HG02938 (cell line): ENCODE results near the gene C11orf16.
A peak's percentile ranks its signal among the peaks of the same experiment; 100 is the strongest.
"Not testable (repeated sequence)": the region's sequence is repeated elsewhere in the genome, so short reads cannot be mapped to it uniquely, and the experiment has no call there.

ENCODE experiments used
- ATAC-seq: cut with Tn5 transposase; IDR thresholded peaks from one replicate; pipeline ENCODE4 v1.9.1; 2021; ENCODE audit warnings: mild to moderate bottlenecking, moderate library complexity; ENCODE audit not compliant: unreplicated experiment

C11orf16 gene

GRCh38 chr11:8937659-8938058 lies 4.9 kb upstream of the C11orf16 start:
- no peak for ATAC-seq

GRCh38 chr11:8937159-8937558 lies 4.4 kb upstream of the C11orf16 start:
- ATAC-seq: no peak

GRCh38 chr11:8935789-8936188 lies 3.0 kb upstream of the C11orf16 start:
- not testable (repeated sequence) for ATAC-seq

GRCh38 chr11:8934742-8935488 lies 2.2 kb upstream of the C11orf16 start:
- no peak for ATAC-seq

GRCh38 chr11:8933931-8934330 lies 1.2 kb upstream of the C11orf16 start:
- ATAC-seq: no peak

GRCh38 chr11:8930456-8931175 lies 2.1 kb downstream of the C11orf16 start:
- ATAC-seq: no peak

- no peak for ATAC-seq
These were observed 3.6 kb downstream of the C11orf16 start for GRCh38 chr11:8928981-8929615.

- ATAC-seq: no peak
These were observed 4.5 kb downstream of the C11orf16 start for GRCh38 chr11:8928205-8928604.

- no peak for ATAC-seq
These were observed 5.5 kb downstream of the C11orf16 start for GRCh38 chr11:8927233-8927632.

- ATAC-seq: no peak
These were observed 6.5 kb downstream of the C11orf16 start for GRCh38 chr11:8926236-8926635.

- ATAC-seq: no peak
These were observed 7.0 kb downstream of the C11orf16 start for GRCh38 chr11:8925711-8926110.

GRCh38 chr11:8922691-8923090 lies 10.1 kb downstream of the C11orf16 start:
- no peak for ATAC-seq

- ATAC-seq: no peak
These were observed 15.5 kb downstream of the C11orf16 start for GRCh38 chr11:8917157-8917825.

- ATAC-seq: no peak
These were observed 18.1 kb downstream of the C11orf16 start for GRCh38 chr11:8914661-8915018.

- ATAC-seq: no peak
These were observed 18.6 kb downstream of the C11orf16 start for GRCh38 chr11:8913961-8914660.

GRCh38 chr11:8911029-8911823 lies 21.5 kb downstream of the C11orf16 start, which contains the start of gene AKIP1:
TSS of gene AKIP1 (plus strand) at chr11:8911189. CDS start at chr11:8911450, 261 bp downstream.
- peak; percentile 74 for ATAC-seq

- ATAC-seq: peak; percentile 7
These were observed 22.1 kb downstream of the C11orf16 start for GRCh38 chr11:8910649-8911026.

- ATAC-seq: no peak
These were observed 24.6 kb downstream of the C11orf16 start for GRCh38 chr11:8908099-8908498.

GRCh38 chr11:8907116-8907515 lies 25.6 kb downstream of the C11orf16 start:
- no peak for ATAC-seq
